GM23248 (cell line): ENCODE results near the gene BCL2L12.
"Not testable (repeated sequence)": the region's sequence is repeated elsewhere in the genome, so short reads cannot be mapped to it uniquely, and the experiment has no call there.

Experiments
- EZH2 ChIP-seq: fragments of 200-600 bp; sonication (generic); IDR thresholded peaks from 2 replicates; pipeline ENCODE4 v1.6.1; 2018; ENCODE audit warnings: antibody characterized with exemption, mild to moderate bottlenecking; ENCODE audit not compliant: insufficient read depth, poor library complexity, severe bottlenecking
- EZH2phosphoT487 ChIP-seq: fragments of 200-600 bp; sonication (generic); IDR thresholded peaks from 2 replicates; pipeline ENCODE4 v1.6.1; 2018; ENCODE audit warnings: antibody characterized with exemption, moderate library complexity, mild to moderate bottlenecking, low read depth; ENCODE audit not compliant: insufficient read depth

- not testable (repeated sequence) for TF ChIP-seq EZH2, EZH2phosphoT487
These were observed 47.9 kb upstream of the BCL2L12 start for GRCh38 chr19:49617860-49618259.
